Gastrocnemius medialis (tissue), 4 donors: Measurements from ENCODE around the gene CLMP. TPM values are rescaled to one million over a fixed set of nuclear protein-coding genes. Genes with fewer than 3 reads are reported as not detected.
A peak's percentile ranks its signal among the peaks of the same experiment; 100 is the strongest.

Experiments used
- ATAC-seq, 2 donors: fragments of 150-250 bp; one replicate each; pipeline ENCODE4 v1.9.1; 2016
- DNase-seq, 2 donors: peaks; one replicate each; pipeline ENCODE4 v3.0.0-alpha.2; 2019
- H3K27ac ChIP-seq, 4 donors: fragments of 200-600 bp; sonication (generic); 1 replicate in 1 of 4; 2 replicates in 3 of 4; pipeline ENCODE4 v1.5.1; 2016 to 2018; ENCODE audit warnings: mild to moderate bottlenecking in 2 of 4, moderate library complexity in 1 of 4
- H3K27me3 ChIP-seq, 3 donors: fragments of 200-600 bp; sonication (generic) in 2 of 3; 1 replicate in 1 of 3; 2 replicates in 2 of 3; pipeline versions ENCODE4 v1.5.1 to v1.6.0; 2016 to 2019; ENCODE audit warnings: mild to moderate bottlenecking in 1 of 3, moderate library complexity in 1 of 3
- H3K36me3 ChIP-seq, 2 donors: fragments of 200-600 bp; sonication (generic) in 1 of 2; one replicate each; pipeline ENCODE4 v1.5.1; 2017 to 2018
- H3K4me1 ChIP-seq, 2 donors: fragments of 200-600 bp; sonication (generic) in 1 of 2; one replicate each; pipeline ENCODE4 v1.5.1; 2016 to 2017; ENCODE audit warnings: mild to moderate bottlenecking in 2 of 2
- H3K4me3 ChIP-seq, 4 donors: fragments of 200-600 bp; sonication (generic) in 3 of 4; 1 replicate in 1 of 4; 2 replicates in 3 of 4; pipeline ENCODE4 v1.5.1; 2016 to 2019; ENCODE audit warnings: mild to moderate bottlenecking in 2 of 4
- H3K9me3 ChIP-seq, 3 donors: fragments of 200-600 bp; sonication (generic) in 2 of 3; 1 replicate in 1 of 3; 2 replicates in 2 of 3; pipeline ENCODE4 v1.5.1; 2016 to 2019
- POLR2A ChIP-seq, 2 donors: fragments of 450-650 bp; IDR thresholded peaks; one replicate each; pipeline ENCODE4 v1.6.1; 2017; ENCODE audit warnings: antibody characterized with exemption in 2 of 2, mild to moderate bottlenecking in 2 of 2, moderate library complexity in 2 of 2
- in situ Hi-C, 4 donors: fragments of 200-750 bp; cut with MboI; loops; one replicate each; pipeline versions ENCODE4 v1.15.0 to v1.8.0; 2017; ENCODE audit warnings: low sequenced_read_pairs in 4 of 4
- intact Hi-C: fragments of 100-400 bp; cut with DNase I; formaldehyde crosslinking; loops from one replicate; pipeline ENCODE4 v1.15.1; 2023; ENCODE audit warnings: low total_unique reads
- total RNA-seq, 4 donors: library from RNA; depleted of rRNA; stranded (reverse); fragments of >200 nt; gene quantifications; one replicate each; pipeline versions ENCODE4 v1.1.0 to v1.2.3, GENCODE V29; 2016
- TF ChIP-seq, protein P1 (sequence below), 5 experiments: fragments of 450-650 bp in 3 of 5; fragments of 200-600 bp in 2 of 5; sonication (generic) in 2 of 5; IDR thresholded peaks in 4 of 5; conservative IDR thresholded peaks in 1 of 5; 1 replicate in 4 of 5; 2 replicates in 1 of 5; pipeline ENCODE4 v1.5.1; 2016 to 2019; ENCODE audit warnings: antibody characterized with exemption in 5 of 5, mild to moderate bottlenecking in 3 of 5, moderate library complexity in 3 of 5

The CLMP gene
- total RNA-seq, 4 donors from 2014 or later: 2.3 to 12.5 (median 4.4) TPM

DNA sequence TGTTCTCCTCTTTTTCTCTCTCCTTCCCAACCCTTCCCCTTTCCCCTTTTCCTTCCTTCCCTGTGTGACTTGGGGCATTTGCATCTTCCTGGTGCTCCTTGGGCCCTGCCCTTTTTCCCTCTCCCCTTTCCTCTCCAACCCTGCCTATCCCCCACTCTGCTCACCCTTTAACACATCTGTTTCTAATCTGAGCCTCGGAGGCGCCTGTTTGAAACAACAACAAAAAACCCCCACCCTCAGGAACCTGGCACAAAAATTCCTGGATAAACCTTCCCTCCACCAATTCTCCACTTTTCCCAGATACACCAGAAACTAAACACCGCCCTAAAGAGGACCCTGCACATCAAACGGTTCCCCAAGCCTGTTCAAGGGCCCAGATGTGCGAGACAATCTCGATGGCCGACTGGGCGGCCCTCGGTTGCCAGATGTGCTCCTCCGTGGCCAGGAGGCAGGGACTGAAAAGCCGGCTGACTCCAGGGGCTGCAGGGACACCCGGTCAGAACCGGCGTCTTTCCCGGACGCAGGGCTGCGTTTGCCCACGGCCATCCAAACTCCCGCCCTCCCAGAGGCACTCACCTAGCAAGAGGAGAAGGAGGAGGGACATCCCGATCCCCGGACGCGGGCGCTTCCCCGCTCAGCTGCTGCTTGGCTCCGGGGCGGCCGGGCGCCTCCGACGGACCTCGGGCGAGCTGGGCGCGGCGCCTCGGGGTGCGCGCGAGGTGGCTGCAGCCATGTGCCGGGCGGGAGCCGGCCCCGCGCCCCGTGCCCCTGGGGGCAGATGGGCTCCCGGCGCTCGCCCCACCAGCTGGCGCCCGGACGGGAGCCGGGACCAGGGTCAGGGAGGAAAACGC is 486 bp downstream of the CLMP start:
- peak; percentile 17 to 28 for ATAC-seq
- in situ Hi-C loops (no loop called here), intact Hi-C loops (loop anchor here (10.0 kb wide), 1 partner anchor 60 kb away; no protein-coding TSS in a partner anchor)
- peak overlapping the region; percentile 41 to 46 (median 44) for H3K4me3 ChIP-seq
- no peaks in the 10 kb centered on the region for H3K36me3 ChIP-seq
- peaks cover 0 to 9% of the 10 kb centered on the region in 2 donors for H3K4me1 ChIP-seq
- no peak for DNase-seq
- no peaks in the 10 kb centered on the region for H3K9me3 ChIP-seq
- H3K27ac ChIP-seq: peak overlapping the region; percentile 37 to 61 (median 48)
- peaks cover 43 to 66% (median 55%) of the 10 kb centered on the region in 3 donors for H3K27me3 ChIP-seq
- TF ChIP-seq, protein P1, sequence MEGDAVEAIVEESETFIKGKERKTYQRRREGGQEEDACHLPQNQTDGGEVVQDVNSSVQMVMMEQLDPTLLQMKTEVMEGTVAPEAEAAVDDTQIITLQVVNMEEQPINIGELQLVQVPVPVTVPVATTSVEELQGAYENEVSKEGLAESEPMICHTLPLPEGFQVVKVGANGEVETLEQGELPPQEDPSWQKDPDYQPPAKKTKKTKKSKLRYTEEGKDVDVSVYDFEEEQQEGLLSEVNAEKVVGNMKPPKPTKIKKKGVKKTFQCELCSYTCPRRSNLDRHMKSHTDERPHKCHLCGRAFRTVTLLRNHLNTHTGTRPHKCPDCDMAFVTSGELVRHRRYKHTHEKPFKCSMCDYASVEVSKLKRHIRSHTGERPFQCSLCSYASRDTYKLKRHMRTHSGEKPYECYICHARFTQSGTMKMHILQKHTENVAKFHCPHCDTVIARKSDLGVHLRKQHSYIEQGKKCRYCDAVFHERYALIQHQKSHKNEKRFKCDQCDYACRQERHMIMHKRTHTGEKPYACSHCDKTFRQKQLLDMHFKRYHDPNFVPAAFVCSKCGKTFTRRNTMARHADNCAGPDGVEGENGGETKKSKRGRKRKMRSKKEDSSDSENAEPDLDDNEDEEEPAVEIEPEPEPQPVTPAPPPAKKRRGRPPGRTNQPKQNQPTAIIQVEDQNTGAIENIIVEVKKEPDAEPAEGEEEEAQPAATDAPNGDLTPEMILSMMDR (IDR thresholded peaks at IDR 0.05 in 4 of 5, conservative IDR thresholded peaks at IDR 0.05 in 1 of 5): no peak
- no peak for TF ChIP-seq POLR2A (IDR thresholded peaks at IDR 0.05)

- Histone ChIP-seq H3K9me3 (no peaks in the 10 kb centered on the region), H3K36me3 (no peaks in the 10 kb centered on the region), H3K27me3 (peaks cover 45 to 64% (median 60%) of the 10 kb centered on the region in 3 donors), H3K27ac (peak overlapping the region in 1 of 4 donors; percentile 61), H3K4me3 (peak overlapping the region in 3 of 4 donors; percentile 41 to 45 (median 42)), H3K4me1 (peaks cover 0 to 9% of the 10 kb centered on the region in 2 donors)
- DNase-seq (no peak), ATAC-seq (no peak)
- intact Hi-C loops: loop anchor here (10.0 kb wide), 1 partner anchor 59 kb away; no protein-coding TSS in a partner anchor
- TF ChIP-seq POLR2A (IDR thresholded peaks at IDR 0.05): no peak
- TF ChIP-seq, protein P1 (IDR thresholded peaks at IDR 0.05 in 4 of 5, conservative IDR thresholded peaks at IDR 0.05 in 1 of 5): no peak
- in situ Hi-C loops: no loop called here
These were observed 1.3 kb downstream of the CLMP start for GRCh38 chr11:123193742-123194141.

DNA sequence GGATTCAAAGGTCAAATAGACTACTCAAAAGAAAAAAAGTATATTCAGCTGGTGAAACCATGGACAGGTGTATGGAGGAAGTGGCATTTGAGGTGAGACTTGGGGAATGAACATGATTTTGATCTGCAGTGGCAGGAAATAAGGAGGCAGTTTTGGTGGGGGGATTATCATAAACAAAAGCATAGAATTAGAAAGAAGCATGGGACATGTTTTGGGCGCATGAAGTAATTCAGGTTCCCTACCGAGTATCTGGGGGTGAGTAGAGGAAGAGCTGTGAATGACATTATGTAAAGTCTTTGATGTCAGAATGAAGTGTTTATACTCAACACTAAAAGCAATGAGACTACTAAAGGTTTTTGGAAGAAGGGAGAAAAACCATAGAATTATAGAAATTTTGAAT is 3.1 kb downstream of the CLMP start:
- H3K4me1 ChIP-seq: peaks cover 0 to 9% of the 10 kb centered on the region in 2 donors
- TF ChIP-seq POLR2A (IDR thresholded peaks at IDR 0.05): no peak
- TF ChIP-seq, protein P1 (IDR thresholded peaks at IDR 0.05 in 4 of 5, conservative IDR thresholded peaks at IDR 0.05 in 1 of 5): no peak
- H3K27me3 ChIP-seq: peaks cover 45 to 67% (median 62%) of the 10 kb centered on the region in 3 donors
- DNase-seq (no peak), ATAC-seq (no peak)
- no peaks in the 10 kb centered on the region for H3K9me3 ChIP-seq
- in situ Hi-C loops (no loop called here), intact Hi-C loops (loop anchor here (10.0 kb wide), 1 partner anchor 57 kb away; no protein-coding TSS in a partner anchor)
- H3K27ac ChIP-seq: no peak overlapping the region
- H3K36me3 ChIP-seq: no peaks in the 10 kb centered on the region
- H3K4me3 ChIP-seq: no peak overlapping the region

DNA sequence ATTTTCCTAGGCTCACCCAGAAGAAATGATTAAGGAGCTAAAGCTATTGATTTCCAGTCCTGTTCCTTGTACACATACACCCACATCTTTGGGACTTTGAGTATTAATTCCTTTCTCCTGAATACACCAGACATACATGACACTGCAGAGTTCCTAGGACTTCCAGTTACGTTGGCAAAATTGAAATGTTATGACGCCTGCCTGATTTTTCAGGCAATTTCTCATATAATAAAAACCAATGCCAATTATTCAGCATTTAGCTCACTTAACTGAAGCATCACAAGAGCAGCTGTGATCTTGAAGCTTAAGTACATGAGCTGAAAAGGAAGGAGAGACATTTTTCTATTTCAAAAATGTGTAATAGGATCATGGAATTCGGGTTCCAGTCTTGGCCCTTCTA is 4.5 kb downstream of the CLMP start:
- Histone ChIP-seq H3K27me3 (peaks cover 33 to 64% (median 59%) of the 10 kb centered on the region in 3 donors), H3K36me3 (no peaks in the 10 kb centered on the region), H3K9me3 (no peaks in the 10 kb centered on the region), H3K4me1 (peaks cover 0 to 5% of the 10 kb centered on the region in 2 donors), H3K4me3 (no peak overlapping the region), H3K27ac (no peak overlapping the region)
- intact Hi-C loops: loop anchor here (10.0 kb wide), 1 partner anchor 56 kb away; no protein-coding TSS in a partner anchor
- DNase-seq (no peak), ATAC-seq (no peak)
- in situ Hi-C loops: no loop called here
- TF ChIP-seq POLR2A (IDR thresholded peaks at IDR 0.05): no peak
- TF ChIP-seq, protein P1 (IDR thresholded peaks at IDR 0.05 in 4 of 5, conservative IDR thresholded peaks at IDR 0.05 in 1 of 5): no peak
